AG10803 (cell line): Measurements from ENCODE around the gene CPNE4.

Experiments used
- DNase-seq: peaks from one replicate; pipeline ENCODE4 v3.0.0; 2010; ENCODE audit warnings: low read depth
- H3K4me3 ChIP-seq: 2 replicates; pipeline ENCODE4 v1.5.1; 2011; ENCODE audit warnings: mild to moderate bottlenecking, low read length, control low read depth
- TF ChIP-seq, protein P1 (sequence below): conservative IDR thresholded peaks from 2 replicates; pipeline ENCODE4 v1.5.1; 2011; ENCODE audit warnings: mild to moderate bottlenecking, low read length, control low read depth, inconsistent platforms

CPNE4 gene

GRCh38 chr3:131739211-131739610, 295.6 kb downstream of the CPNE4 start:
- no peak overlapping the region for H3K4me3 ChIP-seq
- TF ChIP-seq, protein P1, sequence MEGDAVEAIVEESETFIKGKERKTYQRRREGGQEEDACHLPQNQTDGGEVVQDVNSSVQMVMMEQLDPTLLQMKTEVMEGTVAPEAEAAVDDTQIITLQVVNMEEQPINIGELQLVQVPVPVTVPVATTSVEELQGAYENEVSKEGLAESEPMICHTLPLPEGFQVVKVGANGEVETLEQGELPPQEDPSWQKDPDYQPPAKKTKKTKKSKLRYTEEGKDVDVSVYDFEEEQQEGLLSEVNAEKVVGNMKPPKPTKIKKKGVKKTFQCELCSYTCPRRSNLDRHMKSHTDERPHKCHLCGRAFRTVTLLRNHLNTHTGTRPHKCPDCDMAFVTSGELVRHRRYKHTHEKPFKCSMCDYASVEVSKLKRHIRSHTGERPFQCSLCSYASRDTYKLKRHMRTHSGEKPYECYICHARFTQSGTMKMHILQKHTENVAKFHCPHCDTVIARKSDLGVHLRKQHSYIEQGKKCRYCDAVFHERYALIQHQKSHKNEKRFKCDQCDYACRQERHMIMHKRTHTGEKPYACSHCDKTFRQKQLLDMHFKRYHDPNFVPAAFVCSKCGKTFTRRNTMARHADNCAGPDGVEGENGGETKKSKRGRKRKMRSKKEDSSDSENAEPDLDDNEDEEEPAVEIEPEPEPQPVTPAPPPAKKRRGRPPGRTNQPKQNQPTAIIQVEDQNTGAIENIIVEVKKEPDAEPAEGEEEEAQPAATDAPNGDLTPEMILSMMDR, result no peak
- no peak for DNase-seq

DNA sequence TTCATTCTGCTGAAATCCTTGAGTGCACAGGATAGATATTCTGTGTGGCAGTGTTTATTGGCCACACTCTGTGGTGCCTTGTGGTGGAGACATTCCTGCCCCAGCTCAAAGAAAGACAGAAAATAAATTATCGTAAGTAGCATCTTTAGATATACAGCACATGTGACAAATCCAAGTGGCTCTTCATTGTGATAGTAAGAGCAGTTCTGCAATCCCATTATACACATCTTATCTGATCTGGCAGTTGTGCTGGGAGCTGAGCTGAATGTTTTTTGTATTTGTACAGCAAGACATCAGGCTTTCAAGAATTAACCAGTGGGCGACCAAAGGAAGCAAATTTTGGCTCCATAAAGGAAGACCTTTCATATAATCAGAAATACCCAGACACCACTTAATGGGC, 296.7 kb downstream of the CPNE4 start:
- no peak for DNase-seq
- TF ChIP-seq, protein P1, result no peak
- H3K4me3 ChIP-seq, result no peak overlapping the region

- TF ChIP-seq, protein P1, result no peak
- no peak overlapping the region for H3K4me3 ChIP-seq
- no peak for DNase-seq
Observed at GRCh38 chr3:131735544-131735943, 299.3 kb downstream of the CPNE4 start.

DNA sequence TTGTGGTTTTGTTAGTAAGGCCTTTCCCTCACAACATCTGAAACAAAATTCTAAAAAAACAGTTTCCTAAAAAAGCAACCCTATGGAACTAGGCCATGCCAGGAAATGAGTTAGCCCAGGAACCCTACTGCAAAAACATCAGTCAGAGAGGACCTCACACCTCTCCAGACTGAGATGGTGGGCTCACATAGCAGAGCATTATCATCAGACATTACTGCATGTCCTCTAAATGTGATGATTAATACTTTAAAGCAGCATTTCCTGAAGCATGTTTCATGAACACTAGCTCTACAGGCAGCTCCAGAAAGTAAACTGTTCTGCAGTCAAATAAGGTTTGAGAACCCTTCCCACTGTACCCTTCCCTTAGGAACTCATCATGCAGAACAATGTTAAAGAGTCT, 299.7 kb downstream of the CPNE4 start:
- TF ChIP-seq, protein P1, result no peak
- peak; percentile 22 for DNase-seq
- H3K4me3 ChIP-seq, result no peak overlapping the region

- TF ChIP-seq, protein P1, result no peak
- DNase-seq, result no peak
- H3K4me3 ChIP-seq, result no peak overlapping the region
Observed at GRCh38 chr3:131733086-131733841, 301.6 kb downstream of the CPNE4 start.

GRCh38 chr3:131731709-131732108, 303.1 kb downstream of the CPNE4 start:
- no peak overlapping the region for H3K4me3 ChIP-seq
- TF ChIP-seq, protein P1, result no peak
- no peak for DNase-seq

DNA sequence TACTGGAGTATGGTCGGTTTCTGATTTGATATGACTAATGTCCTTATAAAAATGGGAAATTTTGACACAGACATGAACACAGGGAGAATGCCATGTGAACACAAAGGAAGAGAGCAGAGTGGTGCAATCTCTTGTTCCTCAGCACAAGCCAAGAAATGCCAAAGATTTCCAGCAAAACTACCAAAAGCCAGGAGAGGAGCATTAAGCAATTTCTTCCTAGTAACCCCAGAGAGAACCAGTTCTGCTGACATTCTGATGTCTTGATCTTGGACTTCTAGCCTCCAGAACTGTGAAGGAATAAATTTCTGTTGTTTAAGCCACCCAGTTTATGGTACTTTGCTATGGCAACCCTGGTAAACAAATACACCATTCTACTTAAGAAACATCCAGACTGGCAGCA, 304.2 kb downstream of the CPNE4 start:
- TF ChIP-seq, protein P1, result no peak
- peak; percentile 86 for DNase-seq

More for the DNA sequence above, 304.2 kb downstream of the CPNE4 start:
- no peak overlapping the region for H3K4me3 ChIP-seq
